Thyroid gland (tissue), 4 donors: Measurements from ENCODE around the gene DNAH12. TPM values are rescaled to one million over a fixed set of nuclear protein-coding genes. Genes with fewer than 3 reads are reported as not detected.
A peak's percentile ranks its signal among the peaks of the same experiment; 100 is the strongest.

ENCODE experiments used
- DNase-seq, 2 donors: peaks; one replicate each; pipeline ENCODE4 v3.0.0-alpha.2; 2019
- H3K27ac ChIP-seq, 3 donors: fragments of 200-600 bp; sonication (generic); 1 replicate in 2 of 3; 2 replicates in 1 of 3; pipeline ENCODE4 v1.5.1; 2016 to 2019; ENCODE audit warnings: mild to moderate bottlenecking in 1 of 3, moderate library complexity in 1 of 3
- H3K27me3 ChIP-seq: fragments of 200-600 bp; sonication (generic); one replicate; pipeline ENCODE4 v1.5.1; 2019
- H3K36me3 ChIP-seq, 2 donors: fragments of 200-600 bp; sonication (generic); one replicate each; pipeline ENCODE4 v1.5.1; 2016 to 2019
- H3K4me1 ChIP-seq, 2 donors: fragments of 200-600 bp; sonication (generic); one replicate each; pipeline ENCODE4 v1.5.1; 2017 to 2019
- H3K4me3 ChIP-seq, 3 donors: fragments of 200-600 bp; sonication (generic); replicated peaks in 1 of 3; 1 replicate in 2 of 3; 2 replicates in 1 of 3; pipeline ENCODE4 v1.5.1; 2016; ENCODE audit warnings: mild to moderate bottlenecking in 1 of 3
- H3K9me3 ChIP-seq: fragments of 200-600 bp; sonication (generic); one replicate; pipeline ENCODE4 v1.5.1; 2017
- CTCF ChIP-seq, 6 experiments: fragments of 200-600 bp in 3 of 6; fragments of 450-650 bp in 3 of 6; sonication (generic) in 3 of 6; IDR thresholded peaks; one replicate each; pipeline ENCODE4 v1.5.1; 2016 to 2019; ENCODE audit warnings: antibody characterized with exemption in 6 of 6, mild to moderate bottlenecking in 2 of 6, inconsistent platforms in 1 of 6, moderate library complexity in 1 of 6
- POLR2A ChIP-seq, 2 donors: fragments of 450-650 bp; IDR thresholded peaks; one replicate each; pipeline ENCODE4 v1.6.1; 2017; ENCODE audit warnings: antibody characterized with exemption in 2 of 2, mild to moderate bottlenecking in 2 of 2, moderate library complexity in 1 of 2
- WGBS, 2 donors: methylation state at CpG; one replicate each; pipeline ENCODE4 v1.1.5; 2017; 5-methylcytosine and 5-hydroxymethylcytosine counted together
- intact Hi-C: fragments of 100-400 bp; cut with DNase I; formaldehyde crosslinking; loops from one replicate; pipeline ENCODE4 v1.15.1; 2023
- total RNA-seq, 4 donors: library from RNA; depleted of rRNA; stranded (reverse); fragments of >200 nt; gene quantifications; one replicate each; pipeline ENCODE4 v1.2.3, GENCODE V29; 2016

The DNAH12 gene
- total RNA-seq, 4 donors from 2014 or later, result 0.04 to 0.98 (median 0.19) TPM

- Histone ChIP-seq H3K27me3 (no peaks in the 10 kb centered on the region), H3K36me3 (peaks cover 1 to 3% of the 10 kb centered on the region in 2 donors), H3K4me1 (peaks cover 19 to 25% of the 10 kb centered on the region in 2 donors), H3K27ac (peak within 1 kb of the TSS; percentile 83 to 98 (median 89)), H3K9me3 (no peaks in the 10 kb centered on the region), H3K4me3 (peak within 1 kb of the TSS; percentile 52 to 81 (median 67))
- 0 to 1% methylated on average over 41 to 45 of the region's 54 CpGs for WGBS, 2 donors
- intact Hi-C loops, result loop anchor here (10.0 kb wide), 1 partner anchor 199 kb away; the partner anchor contains the start of gene SLMAP
- peak; percentile 87 to 88 for DNase-seq
- TF ChIP-seq POLR2A (IDR thresholded peaks at IDR 0.05), result peak; percentile 66 to 74
- TF ChIP-seq CTCF (IDR thresholded peaks at IDR 0.05), result peak in 1 of 6 experiments; percentile 16
Measured at GRCh38 chr3:57555738-57556458, 11.8 kb upstream of the DNAH12 start, which contains the start of gene PDE12. Gene PDE12 (plus strand): TSS chr3:57556274. CDS start chr3:57556380, 106 bp downstream.

GRCh38 chr3:57555306-57555705 lies 11.2 kb upstream of the DNAH12 start:
- Histone ChIP-seq H3K9me3 (no peaks in the 10 kb centered on the region), H3K4me1 (peaks cover 19 to 25% of the 10 kb centered on the region in 2 donors), H3K27me3 (no peaks in the 10 kb centered on the region), H3K4me3 (peak overlapping the region; percentile 38 to 67 (median 52)), H3K36me3 (no peaks in the 10 kb centered on the region), H3K27ac (peak overlapping the region; percentile 83 to 98 (median 89))
- TF ChIP-seq CTCF (IDR thresholded peaks at IDR 0.05), result no peak
- no peak for TF ChIP-seq POLR2A (IDR thresholded peaks at IDR 0.05)
- 26 to 34% methylated on average over 8 of the region's 8 CpGs for WGBS, 2 donors
- peak in 1 of 2 donors; percentile 24 for DNase-seq
- intact Hi-C loops, result loop anchor here (10.0 kb wide), 1 partner anchor 199 kb away; the partner anchor contains the start of gene SLMAP

GRCh38 chr3:57546616-57547015 lies 2.5 kb upstream of the DNAH12 start:
- TF ChIP-seq POLR2A (IDR thresholded peaks at IDR 0.05), result no peak
- no peak for TF ChIP-seq CTCF (IDR thresholded peaks at IDR 0.05)
- Histone ChIP-seq H3K36me3 (no peaks in the 10 kb centered on the region), H3K4me1 (peaks cover 5 to 10% of the 10 kb centered on the region in 2 donors), H3K27me3 (no peaks in the 10 kb centered on the region), H3K9me3 (no peaks in the 10 kb centered on the region), H3K4me3 (no peak overlapping the region), H3K27ac (no peak overlapping the region)
- 92% methylated on average over 1 of the region's 1 CpG for WGBS, 2 donors
- intact Hi-C loops, result no loop called here
- DNase-seq, result no peak

- H3K27ac ChIP-seq, result no peak overlapping the region
Measured at GRCh38 chr3:57545636-57546268, 1.6 kb upstream of the DNAH12 start.

More at GRCh38 chr3:57545636-57546268, 1.6 kb upstream of the DNAH12 start:
- Histone ChIP-seq H3K27me3 (no peaks in the 10 kb centered on the region), H3K4me1 (peaks cover 5 to 10% of the 10 kb centered on the region in 2 donors), H3K4me3 (no peak overlapping the region), H3K9me3 (no peaks in the 10 kb centered on the region), H3K36me3 (no peaks in the 10 kb centered on the region)
- 76 to 86% methylated on average over 7 of the region's 7 CpGs for WGBS, 2 donors
- TF ChIP-seq CTCF (IDR thresholded peaks at IDR 0.05), result no peak
- no peak for TF ChIP-seq POLR2A (IDR thresholded peaks at IDR 0.05)
- DNase-seq, result no peak
- intact Hi-C loops, result no loop called here
